Activated T-cell treated with anti-CD3 and anti-CD28 coated beads, Interleukin-2, amount 50 U/mL, for 4 hours (primary cell): ENCODE data around the gene NACC2. TPM values are rescaled to one million over a fixed set of nuclear protein-coding genes. Genes with fewer than 3 reads are reported as not detected.
"Not testable (repeated sequence)": the region's sequence is repeated elsewhere in the genome, so short reads cannot be mapped to it uniquely, and the experiment has no call there.

ENCODE experiments used
- ATAC-seq, 2 donors: fragments of 200-7000 bp; cut with Tn5 transposase; one replicate each; pipeline ENCODE4 v1.10.0; 2021
- DNase-seq: peaks from one replicate; pipeline ENCODE4 v3.0.0-alpha.2; 2020
- H3K27me3 Mint-ChIP-seq: one replicate; pipeline ENCODE4 v1.8.0; 2021; ENCODE audit warnings: low read depth, mixed read lengths
- H3K36me3 Mint-ChIP-seq: one replicate; pipeline ENCODE4 v1.8.0; 2022; ENCODE audit warnings: mixed read lengths; ENCODE audit not compliant: insufficient read depth
- H3K4me1 Mint-ChIP-seq: one replicate; pipeline ENCODE4 v1.8.0; 2021; ENCODE audit warnings: low read depth, mixed read lengths
- H3K4me3 Mint-ChIP-seq: one replicate; pipeline ENCODE4 v1.8.0; 2021; ENCODE audit warnings: mild to moderate bottlenecking, moderate library complexity, mixed read lengths
- H3K9me3 Mint-ChIP-seq: one replicate; pipeline ENCODE4 v1.8.0; 2021; ENCODE audit warnings: mixed read lengths
- total RNA-seq, 3 donors: library from RNA; stranded (reverse); gene quantifications; one replicate each; pipeline ENCODE4 v1.2.1, GENCODE V29; 2021

The NACC2 gene
- total RNA-seq, 3 donors from 2014 or later = 5.9 to 6.2 (median 6.0) TPM

DNA sequence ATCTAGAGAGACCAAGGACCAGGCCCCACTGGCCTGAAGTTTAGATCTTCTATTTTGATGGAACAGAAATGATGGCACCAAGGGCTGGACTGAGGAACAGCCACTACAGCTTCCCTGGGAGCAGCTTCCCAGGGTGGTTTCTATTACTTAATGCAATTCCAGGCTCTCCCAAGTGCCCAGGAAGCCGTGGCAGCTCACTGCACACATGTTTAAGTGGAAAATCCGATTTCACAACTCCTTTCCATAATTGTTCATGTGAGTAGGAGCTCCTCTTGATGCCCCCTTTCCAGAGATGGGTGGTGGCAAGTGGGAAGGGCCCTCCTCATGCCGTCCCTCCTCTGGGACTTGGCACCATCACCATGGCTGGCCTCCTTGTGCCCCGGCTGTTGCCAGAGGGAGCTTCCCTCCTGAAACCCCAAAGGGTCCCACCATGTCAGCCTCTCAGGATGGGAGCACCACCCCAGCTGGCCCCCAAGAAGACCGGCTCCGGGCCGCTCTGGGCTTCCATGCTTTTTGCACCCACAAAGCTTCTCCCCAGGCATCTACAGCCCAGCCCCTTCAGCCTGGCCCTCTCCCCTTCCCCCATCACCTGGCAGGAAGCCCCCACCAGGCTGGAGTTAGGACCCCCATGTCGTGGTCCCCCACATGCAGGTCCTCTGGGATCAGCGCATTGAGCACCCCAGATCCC, 124.8 kb downstream of the NACC2 start:
- DNase-seq = no peak
- peaks cover 16% of the 10 kb centered on the region for H3K4me1 Mint-ChIP-seq

DNA sequence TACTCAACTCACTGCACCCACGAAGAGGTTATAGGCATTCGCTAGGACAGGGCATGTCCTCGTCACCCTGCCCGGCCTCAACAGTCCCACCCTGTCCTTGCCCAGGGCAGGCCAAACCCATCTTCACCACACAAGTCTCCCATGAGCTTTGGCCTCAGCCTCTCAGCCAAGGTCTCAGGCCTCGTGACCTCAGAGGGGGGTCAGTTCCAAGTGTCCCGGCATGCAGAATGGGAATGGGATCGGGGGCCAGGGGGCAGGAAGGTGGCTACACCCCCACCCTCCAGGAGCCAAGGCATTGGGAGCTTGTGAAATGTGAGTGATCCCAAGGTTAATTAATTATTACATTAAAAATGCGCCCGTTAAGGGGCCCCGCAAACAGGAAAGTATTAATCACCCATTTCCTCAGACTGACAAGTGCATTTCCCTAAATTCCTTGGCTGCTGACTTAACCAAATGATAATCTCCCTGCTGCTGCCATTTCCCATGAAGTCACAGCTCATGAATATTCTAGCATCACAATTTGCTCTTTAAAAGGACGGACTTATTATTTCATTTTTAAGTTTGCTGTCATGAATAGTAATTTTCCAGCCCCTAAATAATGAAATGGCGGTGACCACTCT, 125.9 kb downstream of the NACC2 start:
- Mint-ChIP-seq H3K9me3 (no peaks in the 10 kb centered on the region), H3K4me1 (peaks cover 16% of the 10 kb centered on the region), H3K4me3 (no peak overlapping the region), H3K36me3 (no peaks in the 10 kb centered on the region), H3K27me3 (peaks cover 6% of the 10 kb centered on the region)
- ATAC-seq = no peak
- DNase-seq = no peak

More for the DNA sequence above, 124.8 kb downstream of the NACC2 start:
- no peak for ATAC-seq
- Mint-ChIP-seq H3K9me3 (no peaks in the 10 kb centered on the region), H3K4me3 (no peak overlapping the region), H3K27me3 (peaks cover 6% of the 10 kb centered on the region), H3K36me3 (no peaks in the 10 kb centered on the region)

DNA sequence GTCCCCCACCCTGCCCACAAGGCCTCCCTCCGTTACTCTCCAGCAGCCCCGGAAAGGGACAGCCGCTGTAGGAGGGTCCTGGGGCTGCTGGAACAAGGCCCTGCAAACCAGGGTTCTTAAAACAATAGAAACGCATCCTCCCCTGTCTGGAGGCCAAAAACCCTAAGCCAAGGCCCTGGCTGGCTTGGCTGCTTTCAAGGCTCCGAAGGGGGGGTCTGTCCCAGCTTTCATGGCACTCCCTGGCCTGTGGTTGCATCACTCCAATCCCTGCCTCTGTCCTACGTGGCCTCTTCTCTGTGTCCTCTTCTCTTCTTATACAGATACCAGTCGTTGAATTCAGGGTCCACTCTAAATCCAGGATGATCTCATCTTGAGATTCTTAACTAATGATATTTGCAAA, 126.5 kb downstream of the NACC2 start:
- H3K4me3 Mint-ChIP-seq = no peak overlapping the region
- peaks cover 6% of the 10 kb centered on the region for H3K27me3 Mint-ChIP-seq
- DNase-seq (no peak), ATAC-seq (no peak)
- H3K4me1 Mint-ChIP-seq = peaks cover 10% of the 10 kb centered on the region
- H3K9me3 Mint-ChIP-seq = no peaks in the 10 kb centered on the region
- H3K36me3 Mint-ChIP-seq = no peaks in the 10 kb centered on the region

DNA sequence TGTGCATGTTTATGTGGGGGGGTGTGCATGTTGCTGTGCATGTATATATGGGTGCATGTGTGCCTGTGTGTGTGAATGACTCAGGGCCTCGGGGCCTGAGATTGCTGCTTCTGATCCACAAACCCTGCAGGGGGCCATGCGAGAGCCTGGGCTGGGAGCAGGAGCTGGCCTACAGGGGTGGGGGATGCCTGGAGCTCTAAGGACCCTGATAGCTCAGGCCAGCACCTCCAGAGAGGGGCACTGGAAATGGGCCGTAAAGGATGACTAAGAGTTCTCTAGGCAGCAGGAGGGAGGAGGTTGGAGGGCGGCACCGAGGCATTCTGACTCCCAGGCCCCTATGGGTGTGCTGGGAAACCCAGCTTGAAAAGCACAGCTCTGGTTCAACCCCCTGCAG, 127.0 kb downstream of the NACC2 start:
- H3K9me3 Mint-ChIP-seq = no peaks in the 10 kb centered on the region
- no peaks in the 10 kb centered on the region for H3K36me3 Mint-ChIP-seq
- H3K27me3 Mint-ChIP-seq = peaks cover 6% of the 10 kb centered on the region
- no peak overlapping the region for H3K4me3 Mint-ChIP-seq
- DNase-seq = no peak
- ATAC-seq = peak; percentile 9 to 16
- H3K4me1 Mint-ChIP-seq = peaks cover 6% of the 10 kb centered on the region

DNA sequence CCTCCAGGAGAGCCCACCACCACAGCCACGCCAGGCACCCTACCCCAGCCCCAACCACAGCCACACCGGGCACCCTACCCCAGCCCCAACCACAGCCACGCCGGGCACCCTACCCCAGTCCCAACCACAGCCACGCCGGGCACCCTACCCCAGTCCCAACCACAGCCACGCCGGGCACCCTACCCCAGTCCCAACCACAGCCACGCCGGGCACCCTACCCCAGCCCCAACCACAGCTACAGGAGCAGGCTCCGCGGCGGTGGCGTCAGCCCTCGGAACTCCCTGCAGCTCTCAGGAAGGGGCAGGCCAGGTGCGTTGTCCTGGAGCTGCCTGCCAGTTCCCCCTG, 128.2 kb downstream of the NACC2 start:
- peaks cover 12% of the 10 kb centered on the region for H3K4me1 Mint-ChIP-seq
- ATAC-seq = peak in 1 of 2 donors; percentile 8
- not testable (repeated sequence) for H3K36me3 Mint-ChIP-seq, H3K27me3 Mint-ChIP-seq, H3K9me3 Mint-ChIP-seq, DNase-seq, H3K4me3 Mint-ChIP-seq

DNA sequence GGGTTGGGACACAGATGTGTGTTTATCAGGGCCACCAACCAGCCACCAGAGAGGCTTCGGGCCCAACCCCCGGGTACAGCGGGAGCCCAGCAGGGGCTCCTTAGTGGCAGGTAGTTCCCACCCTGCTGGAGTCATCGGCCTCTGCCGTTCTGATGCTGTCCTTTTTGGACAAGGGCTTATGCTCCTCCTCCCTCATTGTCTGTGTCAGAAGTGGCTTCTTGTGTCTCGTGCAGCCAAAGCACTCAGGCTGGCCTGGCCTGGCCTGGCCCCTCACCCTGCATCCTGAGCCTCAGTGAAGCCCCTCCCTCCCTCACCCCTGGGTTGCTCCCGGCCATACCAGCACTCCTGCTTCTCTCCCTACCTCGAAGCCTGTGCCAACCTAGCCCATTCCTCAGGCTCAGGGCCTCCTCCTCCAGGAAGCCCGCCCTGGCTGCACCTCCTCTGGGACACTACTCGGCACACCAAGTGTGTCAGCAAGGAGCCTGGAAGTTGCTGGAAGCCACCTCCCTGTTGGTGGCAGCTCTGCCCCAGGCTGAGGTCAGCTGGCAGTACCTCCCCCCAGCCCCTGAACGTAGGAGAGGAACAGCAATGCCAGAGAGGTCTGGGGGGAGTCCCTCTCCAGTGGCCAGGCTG, 129.8 kb downstream of the NACC2 start:
- H3K27me3 Mint-ChIP-seq = peaks cover 6% of the 10 kb centered on the region
- H3K9me3 Mint-ChIP-seq = no peaks in the 10 kb centered on the region
- no peaks in the 10 kb centered on the region for H3K36me3 Mint-ChIP-seq
- H3K4me3 Mint-ChIP-seq = no peak overlapping the region
- DNase-seq (no peak), ATAC-seq (no peak)
- peaks cover 19% of the 10 kb centered on the region for H3K4me1 Mint-ChIP-seq

DNA sequence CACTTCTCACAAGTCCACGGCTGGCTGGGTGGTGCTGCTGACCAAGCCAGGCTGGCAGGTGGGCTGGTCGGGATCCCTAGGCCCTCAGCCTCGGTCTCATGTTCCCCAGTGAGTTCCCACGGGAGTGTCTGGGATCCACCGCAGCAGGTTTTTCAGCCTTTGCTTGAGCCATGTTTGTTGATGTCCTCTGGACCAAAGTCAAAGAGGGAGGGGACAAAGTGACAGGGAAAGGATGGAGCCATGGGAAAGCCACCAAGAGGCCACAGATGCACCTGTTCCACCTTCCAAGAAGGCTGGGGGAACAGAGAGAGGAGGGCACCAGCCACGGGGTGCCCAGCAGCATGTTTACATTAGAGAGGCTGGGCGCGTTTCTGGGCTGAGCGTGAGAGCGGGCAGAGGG, 131.2 kb downstream of the NACC2 start:
- DNase-seq = no peak
- peaks cover 6% of the 10 kb centered on the region for H3K27me3 Mint-ChIP-seq
- H3K36me3 Mint-ChIP-seq = no peaks in the 10 kb centered on the region
- no peak for ATAC-seq
- H3K4me3 Mint-ChIP-seq = no peak overlapping the region
- H3K4me1 Mint-ChIP-seq = peaks cover 30% of the 10 kb centered on the region
- H3K9me3 Mint-ChIP-seq = no peaks in the 10 kb centered on the region

DNA sequence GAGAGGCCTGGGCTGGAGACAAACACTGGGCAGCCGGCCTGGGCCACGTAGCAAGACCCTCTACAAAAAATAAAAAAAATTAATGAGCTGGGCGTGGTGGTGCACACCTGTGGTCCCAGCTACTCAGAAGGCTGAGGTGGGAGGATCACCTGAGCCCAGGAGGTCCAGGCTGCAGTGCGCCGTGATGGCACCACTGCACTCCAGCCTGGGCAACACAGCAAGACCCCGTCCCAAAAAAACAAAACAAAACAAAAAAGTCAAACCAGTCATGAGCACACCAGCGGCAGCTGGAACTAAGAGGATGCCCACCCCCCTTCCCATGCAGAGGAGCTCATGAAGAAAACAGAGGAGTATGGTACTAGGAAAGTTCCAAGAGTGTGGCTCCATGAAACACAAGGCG, 131.8 kb downstream of the NACC2 start:
- ATAC-seq = no peak
- Mint-ChIP-seq H3K27me3 (peaks cover 6% of the 10 kb centered on the region), H3K36me3 (no peaks in the 10 kb centered on the region), H3K4me3 (no peak overlapping the region), H3K9me3 (no peaks in the 10 kb centered on the region), H3K4me1 (peaks cover 34% of the 10 kb centered on the region)
- DNase-seq = no peak

DNA sequence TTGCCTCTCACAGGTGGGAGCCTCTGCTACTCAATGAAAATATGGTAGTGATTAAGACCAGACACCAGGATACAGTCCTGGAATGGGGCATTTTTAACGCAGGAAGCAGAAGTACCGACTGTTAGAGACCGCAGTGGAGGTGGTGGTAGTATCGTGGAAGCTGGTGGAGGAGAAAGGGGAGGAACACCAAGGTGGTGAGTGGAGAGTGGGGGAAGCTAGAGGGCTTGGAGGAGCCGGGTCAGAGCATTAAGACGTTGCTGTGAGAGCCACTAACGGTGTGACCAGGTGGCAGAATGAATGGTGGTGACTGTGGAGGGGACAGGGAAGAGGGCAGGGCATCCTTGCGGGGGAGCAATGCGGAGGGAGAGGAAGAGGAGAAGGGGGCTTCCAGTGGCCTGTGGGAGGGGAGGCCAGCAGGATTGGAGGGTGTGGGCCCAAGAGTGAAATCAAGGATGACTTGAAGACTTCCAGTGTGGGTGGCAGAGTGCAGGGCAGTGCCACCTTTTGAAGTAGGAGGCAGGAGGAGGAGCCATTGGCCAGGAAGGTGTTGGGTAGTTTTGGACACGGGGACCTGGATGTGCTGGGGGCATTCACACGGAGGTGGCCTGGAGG, 132.3 kb downstream of the NACC2 start:
- Mint-ChIP-seq H3K4me1 (peaks cover 33% of the 10 kb centered on the region), H3K4me3 (no peak overlapping the region), H3K36me3 (no peaks in the 10 kb centered on the region), H3K27me3 (peaks cover 5% of the 10 kb centered on the region), H3K9me3 (no peaks in the 10 kb centered on the region)
- DNase-seq = no peak
- ATAC-seq = no peak

DNA sequence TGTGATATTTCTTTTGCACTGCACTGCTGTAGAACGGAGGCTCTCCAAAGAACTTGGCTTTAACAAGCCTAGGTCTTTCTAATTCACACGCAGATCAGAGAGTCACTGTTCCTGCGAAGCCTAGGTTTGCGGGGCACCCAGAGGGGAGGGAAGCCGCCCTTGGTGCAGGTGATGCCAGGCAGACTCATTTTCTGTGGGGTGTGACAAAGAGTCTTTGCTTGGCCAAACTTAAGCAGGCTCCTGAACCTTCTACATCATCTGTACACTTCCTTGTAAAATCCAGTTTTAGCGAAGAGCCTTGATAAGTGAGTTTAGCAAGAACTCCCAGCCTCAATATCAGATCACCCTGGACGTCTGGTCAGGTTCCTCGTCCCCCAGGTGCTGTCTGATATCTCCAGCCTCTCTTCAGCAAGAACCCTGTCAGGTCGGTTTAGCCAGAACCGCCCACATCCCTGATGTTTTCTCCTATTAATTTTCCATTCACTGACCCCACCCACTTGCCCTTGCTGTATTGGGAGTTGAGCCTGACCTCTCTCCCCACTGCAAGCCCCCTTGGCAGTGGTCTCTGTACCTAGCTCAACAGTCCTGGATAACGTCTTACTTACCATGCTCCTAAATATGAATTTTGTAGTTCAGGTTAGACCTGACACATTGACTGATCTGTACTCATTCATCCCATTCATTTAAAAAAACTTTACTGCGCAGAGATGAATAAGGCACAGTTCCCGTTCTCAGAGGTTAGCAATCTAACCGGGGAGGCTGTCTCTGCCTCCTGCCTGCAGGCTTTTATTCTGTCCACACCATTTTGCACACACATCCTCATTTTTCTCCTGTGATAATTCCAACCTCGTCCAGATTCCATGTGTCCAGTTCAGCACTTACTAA, 133.0 kb downstream of the NACC2 start:
- ATAC-seq (no peak), DNase-seq (no peak)
- peaks cover 28% of the 10 kb centered on the region for H3K4me1 Mint-ChIP-seq
- no peaks in the 10 kb centered on the region for H3K9me3 Mint-ChIP-seq
- no peaks in the 10 kb centered on the region for H3K36me3 Mint-ChIP-seq
- H3K27me3 Mint-ChIP-seq = no peaks in the 10 kb centered on the region
- H3K4me3 Mint-ChIP-seq = peak overlapping the region; percentile 80

DNA sequence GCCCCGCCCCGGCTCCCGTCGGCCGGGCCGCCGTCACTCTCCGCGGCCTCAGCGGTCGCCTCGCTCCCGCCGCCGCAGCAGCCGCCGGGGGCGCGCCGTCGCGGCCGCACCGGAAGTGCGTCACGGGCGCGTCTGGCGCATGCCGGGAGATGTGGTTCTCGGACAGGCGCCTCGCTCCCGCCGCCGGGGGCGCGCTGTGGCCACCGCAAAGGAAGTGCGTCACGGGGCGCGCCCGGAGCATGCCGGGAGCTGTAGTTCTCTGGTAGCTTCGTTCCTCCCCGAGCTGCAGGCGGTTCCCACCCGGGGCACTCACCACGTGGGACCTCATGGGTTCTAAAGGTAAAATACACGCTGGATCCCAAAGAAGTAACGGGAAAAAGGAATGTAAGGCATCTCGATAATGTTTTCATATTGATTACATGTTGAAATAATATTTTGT, 133.8 kb downstream of the NACC2 start, which contains the start of gene UBAC1:
UBAC1 (minus strand) TSS at position 97 of the 439 bp plus-strand sequence. CDS start 211 bp downstream, outside the sequence.
- H3K9me3 Mint-ChIP-seq = no peaks in the 10 kb centered on the region
- DNase-seq (peak; percentile 94), ATAC-seq (peak; percentile 94 to 95)
- no peaks in the 10 kb centered on the region for H3K27me3 Mint-ChIP-seq
- peaks cover 28% of the 10 kb centered on the region for H3K4me1 Mint-ChIP-seq
- peaks cover 2% of the 10 kb centered on the region for H3K36me3 Mint-ChIP-seq
- peak within 1 kb of the TSS; percentile 88 for H3K4me3 Mint-ChIP-seq

DNA sequence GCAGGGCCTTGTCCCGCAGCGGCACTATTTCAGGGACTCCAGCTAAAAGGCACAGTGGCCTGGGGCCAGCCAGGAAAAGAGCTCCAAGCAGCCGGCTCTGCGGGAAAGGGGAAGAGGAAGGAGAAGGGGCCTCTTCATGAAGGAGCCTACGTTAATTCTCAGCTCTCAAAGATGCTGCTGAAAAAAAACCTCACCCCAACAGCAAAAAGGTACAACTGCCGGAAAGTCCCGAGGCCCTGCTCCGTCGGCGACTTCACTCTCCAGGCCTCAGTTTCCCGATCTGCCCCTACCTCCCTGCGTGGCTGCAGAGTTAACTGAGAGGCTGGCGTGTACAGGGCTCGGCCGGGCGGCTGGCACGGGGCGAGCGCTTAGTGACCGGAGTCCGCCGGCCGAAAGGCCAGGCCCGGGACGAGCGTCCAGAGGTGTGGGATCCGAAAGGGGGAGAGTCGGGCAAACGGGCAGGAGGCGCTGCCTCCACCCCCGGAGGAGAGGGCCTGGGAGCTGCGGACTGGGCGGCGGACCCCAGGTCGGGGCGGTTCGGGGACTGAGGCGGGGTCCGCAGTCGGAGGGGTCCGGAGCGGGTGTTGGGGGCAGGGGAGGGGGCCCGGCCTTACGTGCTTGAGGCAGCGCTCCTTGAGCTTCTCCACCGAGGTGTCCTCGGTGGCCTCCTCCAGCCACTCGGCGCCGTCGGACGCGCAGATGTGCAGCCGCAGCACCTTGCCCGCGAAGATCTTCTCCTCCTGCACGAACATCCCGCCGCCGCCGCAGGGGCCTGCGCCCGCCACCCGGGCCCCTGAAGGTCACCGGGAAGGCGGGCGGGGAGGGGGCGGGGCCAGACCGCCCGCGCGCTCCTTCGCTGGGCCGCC, 134.4 kb downstream of the NACC2 start:
- peak overlapping the region; percentile 88 for H3K4me3 Mint-ChIP-seq
- DNase-seq (no peak), ATAC-seq (peak; percentile 1 to 3)
- peaks cover 4% of the 10 kb centered on the region for H3K36me3 Mint-ChIP-seq
- no peaks in the 10 kb centered on the region for H3K27me3 Mint-ChIP-seq
- peaks cover 28% of the 10 kb centered on the region for H3K4me1 Mint-ChIP-seq
- H3K9me3 Mint-ChIP-seq = no peaks in the 10 kb centered on the region

DNA sequence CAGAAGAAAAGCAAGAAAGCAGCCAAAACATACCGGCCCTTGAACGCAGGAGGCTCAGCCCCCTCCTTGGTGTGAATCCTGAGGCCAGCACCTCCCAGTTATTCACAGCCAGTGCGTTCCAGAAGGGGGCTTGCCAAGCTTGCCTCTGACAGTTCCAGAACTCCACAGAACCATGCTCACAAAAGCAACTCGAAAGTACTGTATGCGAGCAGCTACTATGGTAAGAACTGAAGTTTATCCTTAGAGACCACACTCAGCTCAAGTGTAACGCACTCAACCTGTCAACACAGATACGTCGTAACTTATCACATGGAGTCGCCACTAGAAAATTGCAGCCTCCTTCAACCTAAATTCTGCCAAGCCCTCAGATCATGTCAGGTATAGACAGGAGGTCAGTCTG, 135.3 kb downstream of the NACC2 start:
- ATAC-seq = no peak
- no peaks in the 10 kb centered on the region for H3K27me3 Mint-ChIP-seq
- H3K9me3 Mint-ChIP-seq = no peaks in the 10 kb centered on the region
- peaks cover 28% of the 10 kb centered on the region for H3K4me1 Mint-ChIP-seq
- no peak for DNase-seq
- peak overlapping the region; percentile 88 for H3K4me3 Mint-ChIP-seq
- peaks cover 6% of the 10 kb centered on the region for H3K36me3 Mint-ChIP-seq
